ENCODE results near the gene HCN3.

HCN3 gene

GRCh38 chr1:155301342-155301841, 24.1 kb downstream of the HCN3 start, which contains the start of gene PKLR:
Gene PKLR (minus strand): TSS chr1:155301438. CDS start chr1:155301395, 43 bp downstream.
- Histone ChIP-seq H3K79me2 (no peaks in the 10 kb centered on the region), H3K4me3 (ENCODE audit: low read depth, low read length) (no peak within 1 kb of the TSS), H3K27me3 (ENCODE audit: control insufficient read depth, insufficient read depth, low read length) (no peaks in the 10 kb centered on the region), H3K4me1 (no peaks in the 10 kb centered on the region), H3K27ac (no peak within 1 kb of the TSS), H2AFZ (no peak within 1 kb of the TSS), H3K4me2 (ENCODE audit: low read length) (no peak within 1 kb of the TSS), H3K36me3 (ENCODE audit: control insufficient read depth, insufficient read depth, low read length) (no peaks in the 10 kb centered on the region), H3K9ac (no peak within 1 kb of the TSS), H3K9me3 (ENCODE audit: control insufficient read depth, low read length) (no peaks in the 10 kb centered on the region)
- no peak for TF ChIP-seq CTCF (IDR thresholded peaks at IDR 0.05)

GRCh38 chr1:155304558-155305063, 27.3 kb downstream of the HCN3 start:
- no peak overlapping the region for H2AFZ ChIP-seq
- no peak for TF ChIP-seq CTCF (IDR thresholded peaks at IDR 0.05)
- H3K36me3 ChIP-seq (ENCODE audit: control insufficient read depth, insufficient read depth, low read length) = no peaks in the 10 kb centered on the region
- no peak overlapping the region for H3K27ac ChIP-seq
- H3K9ac ChIP-seq = no peak overlapping the region
- H3K4me1 ChIP-seq = peaks cover 3% of the 10 kb centered on the region
- peaks cover under 1% of the 10 kb centered on the region for H3K79me2 ChIP-seq
- no peaks in the 10 kb centered on the region for H3K27me3 ChIP-seq (ENCODE audit: control insufficient read depth, insufficient read depth, low read length)
- H3K4me2 ChIP-seq (ENCODE audit: low read length) = no peak overlapping the region
- H3K4me3 ChIP-seq (ENCODE audit: low read depth, low read length) = no peak overlapping the region
- no peaks in the 10 kb centered on the region for H3K9me3 ChIP-seq (ENCODE audit: control insufficient read depth, low read length)

GRCh38 chr1:155305881-155306391, 28.7 kb downstream of the HCN3 start:
- no peak for TF ChIP-seq CTCF (IDR thresholded peaks at IDR 0.05)
- H3K4me1 ChIP-seq = peaks cover 4% of the 10 kb centered on the region
- H3K9ac ChIP-seq = no peak overlapping the region
- H3K79me2 ChIP-seq = peaks cover 3% of the 10 kb centered on the region
- H3K27me3 ChIP-seq (ENCODE audit: control insufficient read depth, insufficient read depth, low read length) = no peaks in the 10 kb centered on the region
- H2AFZ ChIP-seq = no peak overlapping the region
- H3K4me2 ChIP-seq (ENCODE audit: low read length) = no peak overlapping the region
- no peaks in the 10 kb centered on the region for H3K36me3 ChIP-seq (ENCODE audit: control insufficient read depth, insufficient read depth, low read length)
- no peak overlapping the region for H3K4me3 ChIP-seq (ENCODE audit: low read depth, low read length)
- H3K9me3 ChIP-seq (ENCODE audit: control insufficient read depth, low read length) = no peaks in the 10 kb centered on the region
- no peak overlapping the region for H3K27ac ChIP-seq

- no peak overlapping the region for H3K4me3 ChIP-seq (ENCODE audit: low read depth, low read length)
- no peak for TF ChIP-seq CTCF (IDR thresholded peaks at IDR 0.05)
- no peaks in the 10 kb centered on the region for H3K9me3 ChIP-seq (ENCODE audit: control insufficient read depth, low read length)
- no peak overlapping the region for H2AFZ ChIP-seq
- H3K36me3 ChIP-seq (ENCODE audit: control insufficient read depth, insufficient read depth, low read length) = no peaks in the 10 kb centered on the region
- no peak overlapping the region for H3K4me2 ChIP-seq (ENCODE audit: low read length)
- no peak overlapping the region for H3K27ac ChIP-seq
- no peaks in the 10 kb centered on the region for H3K27me3 ChIP-seq (ENCODE audit: control insufficient read depth, insufficient read depth, low read length)
- no peak overlapping the region for H3K9ac ChIP-seq
- peaks cover 4% of the 10 kb centered on the region for H3K4me1 ChIP-seq
- H3K79me2 ChIP-seq = peaks cover 3% of the 10 kb centered on the region
These were observed 30.0 kb downstream of the HCN3 start for GRCh38 chr1:155307247-155307740.
